B cell (primary cell): Measurements from ENCODE around the gene FOXO1.

Experiments used
- CTCF ChIP-seq: fragments of 200-600 bp; IDR thresholded peaks from one replicate; pipeline ENCODE4 v1.8.0; 2022; ENCODE audit warnings: antibody characterized with exemption, mild to moderate bottlenecking
- EZH2 ChIP-seq: IDR thresholded peaks from 2 replicates; pipeline ENCODE4 v1.6.1; 2012; ENCODE audit warnings: borderline replicate concordance, low read depth, mild to moderate bottlenecking, moderate library complexity, low read length; ENCODE audit not compliant: insufficient read depth, poor library complexity, severe bottlenecking

- TF ChIP-seq CTCF (no peak), EZH2 (no peak)
Observed at GRCh38 chr13:40563350-40564125, 102.9 kb downstream of the FOXO1 start.
